Right hindlimb (tissue), 1 donor: ENCODE data around the gene PPP1R18.
"Not testable (repeated sequence)": the region's sequence is repeated elsewhere in the genome, so short reads cannot be mapped to it uniquely, and the experiment has no call there.

Experiments used
- DNase-seq: peaks from one replicate; pipeline ENCODE4 v3.0.0-alpha.2; 2018

The PPP1R18 gene

DNA sequence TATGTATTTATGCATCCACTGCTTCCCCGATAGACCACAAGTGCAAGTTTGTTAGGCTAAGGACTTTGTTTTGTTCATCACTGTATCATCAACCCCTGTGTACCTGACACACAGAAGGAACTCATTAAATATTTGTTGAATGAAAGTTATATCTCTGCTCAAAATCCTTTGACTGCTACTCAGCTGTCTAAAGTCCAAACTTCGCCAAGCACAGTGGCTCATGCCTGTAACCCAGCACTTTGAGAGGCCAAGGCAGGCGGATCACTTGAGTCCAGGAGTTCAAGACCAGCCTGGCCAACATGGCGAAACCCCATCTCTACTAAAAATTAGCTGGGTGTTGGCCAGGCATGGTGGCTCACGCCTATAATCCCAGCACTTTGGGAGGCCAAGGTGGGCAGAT, 28.5 kb downstream of the PPP1R18 start:
- not testable (repeated sequence) for DNase-seq

DNA sequence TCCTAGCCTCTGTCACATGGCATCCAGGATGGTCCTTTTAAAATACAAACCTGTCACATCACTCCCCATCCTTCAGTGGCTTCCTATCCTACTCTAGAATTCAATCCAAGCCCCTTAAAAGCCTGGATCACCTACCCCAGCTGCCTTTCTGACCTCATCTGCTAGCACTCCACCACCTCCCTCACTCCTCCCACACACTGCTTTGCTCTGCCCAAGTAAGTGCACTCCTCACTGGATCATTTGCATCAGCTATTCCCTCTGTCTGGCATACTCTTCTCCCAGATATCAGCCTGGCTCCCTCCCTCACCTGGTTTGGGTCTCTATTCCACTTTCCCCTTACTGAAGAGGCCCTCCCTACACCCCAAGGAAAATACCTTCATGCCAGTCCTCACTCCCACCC, 29.0 kb downstream of the PPP1R18 start:
- DNase-seq = no peak

DNA sequence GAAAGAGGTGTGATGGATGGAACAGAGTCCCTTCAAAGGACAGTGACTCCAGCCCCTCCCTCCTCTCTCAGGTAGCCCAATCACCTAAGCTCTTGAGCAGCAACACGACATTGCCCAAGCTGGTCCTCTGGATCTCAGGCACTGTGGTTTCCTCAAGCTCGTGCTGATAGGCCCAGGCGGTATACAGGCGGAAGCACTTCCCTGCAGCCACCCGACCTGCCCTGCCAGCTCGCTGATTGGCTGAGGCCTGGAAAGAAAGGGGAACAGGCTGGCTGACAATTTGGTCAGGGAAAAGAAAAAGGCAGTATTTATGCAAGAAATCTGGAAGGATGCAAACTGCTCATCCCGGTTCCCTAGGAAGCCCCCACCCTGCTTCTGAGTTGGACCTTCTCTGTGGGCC, 29.9 kb downstream of the PPP1R18 start:
- DNase-seq = no peak

DNA sequence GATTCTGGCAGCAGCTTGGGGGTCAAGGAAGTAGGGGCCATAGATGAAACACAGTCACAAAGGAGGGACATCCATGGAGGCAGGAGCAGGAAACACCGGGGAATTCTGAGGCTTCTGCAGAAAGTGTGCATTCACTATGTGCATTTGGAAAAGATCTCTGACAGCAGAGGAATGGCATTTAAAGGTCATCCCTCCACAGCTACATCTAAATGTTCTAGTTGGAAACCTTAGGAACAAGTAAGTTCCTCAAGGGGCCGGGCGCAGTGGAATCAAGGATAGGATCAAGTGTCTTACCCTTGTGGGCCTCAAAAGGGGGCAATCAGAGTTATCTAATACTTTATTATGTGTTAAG, 30.7 kb downstream of the PPP1R18 start:
- DNase-seq = no peak

DNA sequence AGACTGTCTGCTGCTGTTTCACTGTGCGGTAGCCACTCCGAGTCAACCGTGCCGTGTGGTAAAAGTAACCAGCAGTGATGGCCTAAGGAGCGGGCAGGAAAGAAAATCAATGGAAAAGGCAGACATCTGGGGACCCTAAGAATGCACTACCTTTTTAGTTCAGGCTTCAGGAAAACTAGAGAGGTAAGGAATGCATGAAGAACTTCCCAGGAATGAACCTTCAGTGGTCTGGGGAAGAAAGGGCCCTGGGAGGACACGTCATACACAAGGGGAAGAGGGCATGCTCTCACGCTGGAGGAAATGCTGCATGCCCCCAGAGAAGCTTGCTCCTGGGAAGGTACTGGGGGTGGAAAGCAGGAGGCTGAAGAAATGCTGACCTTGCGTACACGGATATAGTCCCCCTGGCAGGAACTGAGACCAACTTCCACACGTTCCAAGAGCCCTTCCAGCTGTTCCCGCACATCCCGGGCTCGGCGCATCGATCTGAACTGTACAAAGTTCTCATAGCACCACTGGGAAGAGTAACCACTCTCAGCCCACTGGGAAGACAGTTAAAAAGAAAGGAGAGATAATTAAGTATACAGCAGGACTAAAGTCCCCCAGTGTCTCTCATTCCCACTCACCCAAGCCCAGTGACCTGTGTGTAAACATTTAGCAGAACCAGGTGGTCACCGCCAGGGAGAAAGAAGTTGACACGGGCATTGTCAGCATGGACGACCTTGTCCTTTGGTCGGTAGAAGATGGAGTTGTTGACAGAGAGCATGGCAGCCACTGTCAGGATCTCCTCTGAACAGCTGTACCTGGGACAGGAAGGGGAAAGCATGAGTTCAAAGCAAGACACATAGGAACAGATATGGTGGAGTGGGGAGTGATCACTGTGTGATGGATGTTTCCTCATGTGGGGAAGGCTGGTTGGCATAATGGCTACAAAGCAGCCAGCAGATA, 31.4 kb downstream of the PPP1R18 start:
- no peak for DNase-seq

DNA sequence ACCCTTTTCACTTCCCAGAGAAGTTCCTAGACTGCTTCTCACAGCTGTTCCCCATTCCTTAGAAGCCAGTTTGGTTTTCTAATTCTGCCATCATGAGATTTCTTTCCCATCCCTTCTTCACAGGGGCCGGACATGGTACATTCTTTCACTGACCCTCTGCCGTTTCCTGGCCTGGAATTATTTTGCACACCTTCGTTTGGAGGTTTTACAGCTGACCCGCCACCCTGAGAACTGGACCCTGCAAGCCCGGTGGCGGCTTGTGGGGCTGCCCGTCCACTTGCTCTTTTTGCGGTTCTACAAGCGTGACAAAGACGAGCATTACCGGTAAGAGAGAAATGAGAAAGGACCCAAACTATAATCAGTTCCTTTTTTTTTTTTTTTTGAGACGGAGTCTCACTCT, 35.3 kb downstream of the PPP1R18 start:
- no peak for DNase-seq

DNA sequence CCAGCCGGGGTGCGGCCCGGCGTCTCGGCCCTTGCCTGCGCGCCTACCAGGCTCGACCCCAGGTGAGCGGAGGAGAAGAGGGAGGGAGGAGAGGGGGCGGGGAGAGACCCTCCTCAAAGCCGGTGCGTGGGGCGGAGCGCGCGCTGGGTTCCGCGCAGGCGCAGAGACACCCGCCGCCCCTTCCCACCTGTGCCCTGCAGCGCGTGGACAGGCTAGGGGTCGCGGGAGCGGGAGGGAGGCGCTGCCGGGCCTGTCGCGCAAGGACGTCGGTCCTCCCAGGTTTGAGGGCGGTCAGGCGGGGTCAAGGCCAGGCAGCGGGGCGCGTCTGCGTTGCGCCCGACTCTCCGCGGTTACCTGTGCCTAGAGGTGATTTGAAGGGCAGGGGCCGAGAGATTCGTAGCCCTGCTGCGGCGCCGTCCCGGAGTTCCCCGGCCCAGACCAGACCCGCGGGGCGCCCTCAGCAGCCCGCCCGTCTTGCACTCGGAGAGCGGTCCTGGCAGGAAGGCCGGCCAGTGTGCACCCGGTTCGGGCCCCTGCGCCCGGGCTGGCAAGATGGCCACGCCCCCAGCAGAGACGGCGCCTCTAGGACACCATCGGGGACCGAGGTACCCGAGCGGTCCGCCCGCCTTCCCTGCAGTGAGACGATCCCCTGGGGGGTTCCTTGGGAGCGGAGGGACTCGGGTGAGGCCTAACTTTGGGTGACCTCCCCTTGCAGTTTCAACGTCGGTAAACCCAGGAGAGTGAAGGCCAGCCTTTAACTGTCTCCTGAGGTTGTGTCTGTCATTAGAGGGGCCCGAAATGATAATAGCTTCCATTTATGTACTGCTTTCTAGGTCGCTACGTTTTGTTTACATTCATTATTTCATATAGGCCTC, 39.0 kb downstream of the PPP1R18 start:
- peak; percentile 71 for DNase-seq

DNA sequence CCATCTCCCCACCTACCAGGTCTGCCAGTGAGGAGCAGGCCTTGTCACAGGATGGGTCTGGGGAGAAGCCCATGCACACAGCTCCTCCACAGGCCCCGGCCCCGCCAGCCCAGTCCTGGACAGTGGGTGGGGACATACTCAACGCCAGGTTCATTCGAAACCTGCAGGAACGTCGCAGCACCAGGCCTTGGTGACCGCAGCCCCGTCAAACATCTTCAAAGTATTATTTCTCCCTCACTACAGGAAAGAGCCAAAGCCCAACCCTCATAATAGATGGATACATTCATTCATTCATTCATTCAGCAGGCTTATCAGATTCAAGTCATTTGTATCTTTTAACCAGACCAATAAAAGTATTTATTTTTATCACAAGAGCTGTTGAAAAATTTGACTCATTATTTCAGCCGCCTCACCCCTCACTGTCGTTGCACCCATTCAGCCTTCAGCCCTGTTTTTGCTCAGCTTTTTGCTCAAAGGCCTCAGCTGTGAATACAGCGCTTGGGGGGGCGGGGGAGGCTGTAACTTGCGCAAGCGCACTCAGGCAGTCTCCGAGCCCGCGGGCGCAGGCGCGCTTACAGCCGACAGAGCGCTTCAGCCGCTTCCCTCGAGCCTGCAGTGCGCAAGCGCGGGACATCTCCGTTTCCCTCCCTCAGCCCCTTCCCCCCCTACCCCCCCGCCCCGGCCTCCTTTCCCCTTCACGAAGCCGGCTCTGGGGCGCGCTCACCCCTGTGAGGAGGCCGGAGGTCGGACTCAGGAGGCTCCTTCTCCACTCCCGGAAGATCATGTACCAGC, 39.8 kb downstream of the PPP1R18 start, which contains the start of gene C6orf136:
Gene C6orf136 (plus strand): TSS at position 684 of the 792 bp plus-strand sequence. CDS start 99 bp downstream, at position 783.
- peak; percentile 96 for DNase-seq

DNA sequence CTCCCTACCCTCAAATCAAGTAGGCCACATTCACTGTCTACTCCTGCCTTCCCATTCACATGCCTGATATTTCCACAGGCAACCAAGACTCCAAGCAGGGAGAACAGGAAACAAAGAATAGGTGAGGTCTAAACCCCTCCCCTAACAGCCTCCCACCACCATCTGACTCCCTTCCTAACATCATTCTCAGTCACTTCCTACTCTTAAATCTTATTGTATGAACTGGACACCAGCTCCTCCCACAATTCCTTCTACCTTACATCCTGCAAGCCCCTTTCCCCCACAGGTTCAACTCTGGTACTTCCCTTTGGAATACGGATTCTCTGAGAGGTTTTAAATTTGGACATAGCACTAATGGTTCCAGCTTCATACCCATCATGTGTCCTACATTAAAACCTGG, 40.5 kb downstream of the PPP1R18 start:
- no peak for DNase-seq

DNA sequence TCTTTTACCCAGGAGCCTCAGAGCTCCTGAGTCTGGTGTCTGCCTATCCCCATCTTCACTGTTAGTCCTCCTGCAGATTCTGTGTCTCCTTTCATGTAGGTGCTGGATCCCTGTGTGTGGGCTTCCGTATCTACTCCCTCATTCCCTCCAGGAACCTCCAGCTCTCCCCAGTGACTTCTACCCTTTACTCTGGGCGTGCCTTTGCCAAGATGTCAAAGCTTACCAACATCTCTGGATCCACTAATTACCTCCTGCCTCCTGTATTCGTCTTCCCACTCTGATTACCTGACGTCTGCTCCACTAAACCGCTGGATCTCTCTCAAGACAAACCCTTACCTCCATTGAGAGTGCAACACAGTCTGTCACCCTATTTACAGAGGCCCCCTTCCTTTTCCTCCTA, 41.7 kb downstream of the PPP1R18 start:
- no peak for DNase-seq

DNA sequence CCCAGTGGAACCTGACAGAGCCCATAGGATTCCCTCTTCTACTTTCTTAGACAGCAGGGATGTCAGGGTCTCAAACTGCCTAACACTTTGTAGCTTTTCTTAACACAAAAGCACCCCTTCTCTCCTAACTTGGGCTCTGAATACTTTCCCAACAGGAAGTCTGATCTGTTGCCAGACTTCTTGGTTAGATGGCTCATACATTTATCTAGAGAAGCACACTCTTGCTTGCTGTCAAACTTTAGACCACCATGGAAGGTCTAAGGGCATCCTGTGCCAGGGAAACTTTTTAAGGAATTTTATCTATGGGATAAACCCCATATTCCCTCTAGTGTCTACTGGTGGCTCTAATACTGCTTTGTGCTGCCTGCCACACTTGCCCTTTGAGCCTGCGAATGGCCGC, 42.8 kb downstream of the PPP1R18 start:
- DNase-seq = no peak

DNA sequence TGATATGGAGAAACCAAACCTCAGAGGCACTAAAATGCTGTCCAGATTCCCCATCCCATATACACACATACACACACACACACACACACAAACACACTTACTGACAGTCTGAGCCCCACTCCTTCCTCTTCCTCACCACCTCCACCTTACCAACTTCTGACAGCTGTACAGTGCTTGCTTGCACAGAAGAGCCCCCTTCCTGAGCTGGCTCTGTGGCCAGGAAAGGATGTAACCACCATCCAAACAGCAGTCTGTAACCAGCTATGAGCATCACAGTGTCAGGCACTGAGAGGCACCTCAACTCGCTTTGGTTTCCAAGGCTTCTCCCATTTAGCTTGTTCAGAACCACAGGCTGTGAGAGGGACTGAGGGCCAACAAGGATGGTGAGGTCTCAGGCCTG, 45.4 kb downstream of the PPP1R18 start:
- DNase-seq = no peak

DNA sequence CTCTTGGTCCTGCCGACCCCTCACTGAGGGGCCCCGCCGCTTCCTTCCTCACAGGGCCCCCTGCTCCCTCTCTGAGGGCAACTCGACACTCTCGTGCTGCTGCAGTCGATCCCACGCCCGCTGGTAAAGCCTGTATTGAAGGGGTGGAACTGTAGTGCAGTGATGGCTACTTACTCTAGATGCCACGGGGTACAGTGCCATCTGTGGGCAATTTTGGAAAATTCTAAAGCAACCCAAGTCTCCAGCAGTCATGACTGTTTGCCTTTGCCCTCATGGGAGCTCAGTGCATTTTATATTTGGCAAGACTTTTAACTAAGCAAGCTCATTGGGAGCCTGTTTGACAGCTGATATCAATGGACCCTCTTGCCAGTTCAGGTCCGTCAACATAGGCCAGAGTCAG, 46.0 kb downstream of the PPP1R18 start:
- no peak for DNase-seq

DNA sequence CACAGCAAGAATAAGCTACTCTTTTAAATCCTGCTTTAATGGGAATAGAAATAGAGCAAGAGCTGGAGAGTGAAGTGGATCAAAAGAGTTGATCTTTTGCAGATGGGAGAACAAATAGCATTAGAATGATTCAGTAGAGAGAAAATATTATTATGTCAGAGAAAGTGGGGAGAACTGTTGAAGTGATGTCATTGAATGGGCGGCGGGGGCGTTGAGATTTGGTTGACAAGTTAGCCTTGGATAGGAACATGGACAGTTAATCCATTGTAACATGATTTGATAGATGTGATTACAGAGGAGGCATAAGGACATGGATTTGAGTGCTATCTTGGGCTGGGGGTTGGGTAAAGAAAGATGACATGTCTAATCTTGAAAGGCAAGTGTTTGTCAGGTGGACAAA, 50.6 kb downstream of the PPP1R18 start:
- no peak for DNase-seq

DNA sequence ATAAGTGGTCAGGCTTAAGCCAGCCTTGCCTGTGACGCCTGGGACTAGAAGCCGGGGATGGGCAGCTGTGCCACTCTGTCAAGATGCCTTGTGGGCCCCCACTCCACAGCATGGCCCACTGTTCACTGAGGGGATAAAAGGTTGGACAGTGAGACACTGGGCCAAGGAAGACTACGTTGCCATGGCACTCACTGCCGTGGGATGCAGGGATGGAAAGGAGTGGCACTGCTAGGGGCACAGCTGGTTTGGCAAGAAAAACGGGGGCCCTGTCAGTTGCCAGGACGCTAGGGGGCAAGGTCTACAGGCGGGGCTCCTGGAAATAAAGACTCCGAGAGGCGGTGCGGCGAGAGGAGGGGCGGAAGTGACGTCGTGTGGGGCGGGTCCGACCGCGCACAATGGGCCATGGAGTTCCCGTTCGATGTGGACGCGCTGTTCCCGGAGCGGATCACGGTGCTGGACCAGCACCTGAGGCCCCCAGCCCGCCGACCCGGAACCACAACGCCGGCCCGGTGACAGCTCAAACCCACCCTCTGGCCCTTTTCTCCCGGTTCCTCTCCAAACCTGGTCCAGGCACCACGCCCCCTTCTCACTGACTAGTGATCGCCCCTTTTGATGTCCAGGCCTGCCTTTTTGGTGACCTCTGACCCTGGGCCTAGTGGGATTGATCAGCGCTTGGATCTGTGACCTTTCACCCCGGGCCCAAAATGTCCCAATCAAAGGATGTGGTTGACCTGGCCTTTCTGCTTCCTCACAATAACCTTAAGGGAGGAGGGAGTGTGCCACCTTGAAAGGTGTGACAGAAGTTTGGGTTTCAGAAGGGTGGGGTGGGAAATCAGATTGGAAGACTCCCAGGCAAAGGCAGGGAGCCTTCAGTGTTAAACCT, 59.7 kb downstream of the PPP1R18 start, which contains the start of gene ATAT1:
Gene ATAT1 (plus strand): TSS at position 391 of the 883 bp plus-strand sequence.
- DNase-seq = peak; percentile 94
